ENCODE data around the gene OR1J1. TPM values are rescaled to one million over a fixed set of nuclear protein-coding genes. Genes with fewer than 3 reads are reported as not detected.

Gene OR1J1, protein sequence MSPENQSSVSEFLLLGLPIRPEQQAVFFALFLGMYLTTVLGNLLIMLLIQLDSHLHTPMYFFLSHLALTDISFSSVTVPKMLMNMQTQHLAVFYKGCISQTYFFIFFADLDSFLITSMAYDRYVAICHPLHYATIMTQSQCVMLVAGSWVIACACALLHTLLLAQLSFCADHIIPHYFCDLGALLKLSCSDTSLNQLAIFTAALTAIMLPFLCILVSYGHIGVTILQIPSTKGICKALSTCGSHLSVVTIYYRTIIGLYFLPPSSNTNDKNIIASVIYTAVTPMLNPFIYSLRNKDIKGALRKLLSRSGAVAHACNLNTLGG
- total RNA-seq: not detected in 2 replicates

GRCh38 chr9:122477826-122478225, at the start of gene OR1J1:
Gene OR1J1, minus strand, starts transcription at chr9:122477926. Its CDS starts 0 bp downstream, at chr9:122477926.

GRCh38 chr9:122527193-122527592, 49.5 kb upstream of the OR1J1 start, which contains the start of gene OR1N1:
Gene OR1N1, minus strand, starts transcription at chr9:122527293. Its CDS starts 0 bp downstream, at chr9:122527293.

DNA sequence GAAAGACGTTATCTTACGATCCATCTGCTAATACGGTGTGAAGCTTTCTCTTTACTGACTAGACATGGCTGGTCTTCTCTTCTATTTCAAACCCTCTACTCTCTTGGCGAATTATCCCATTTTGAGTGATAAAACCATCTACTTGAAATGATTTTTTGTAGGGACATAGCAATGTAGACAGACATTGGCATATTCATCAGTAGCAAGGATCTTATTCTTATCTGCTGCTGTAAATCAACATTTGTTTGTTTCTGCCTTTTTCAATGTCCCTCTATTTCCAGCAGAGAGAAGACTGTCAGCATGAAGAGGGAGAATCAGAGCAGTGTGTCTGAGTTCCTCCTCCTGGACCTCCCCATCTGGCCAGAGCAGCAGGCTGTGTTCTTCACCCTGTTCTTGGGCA, 41.1 kb upstream of the OR1J1 start, which contains the start of gene OR1J4:
Gene OR1J4 (plus strand): TSS at position 301 of the 400 bp plus-strand sequence. CDS start 0 bp downstream, at position 301.

DNA sequence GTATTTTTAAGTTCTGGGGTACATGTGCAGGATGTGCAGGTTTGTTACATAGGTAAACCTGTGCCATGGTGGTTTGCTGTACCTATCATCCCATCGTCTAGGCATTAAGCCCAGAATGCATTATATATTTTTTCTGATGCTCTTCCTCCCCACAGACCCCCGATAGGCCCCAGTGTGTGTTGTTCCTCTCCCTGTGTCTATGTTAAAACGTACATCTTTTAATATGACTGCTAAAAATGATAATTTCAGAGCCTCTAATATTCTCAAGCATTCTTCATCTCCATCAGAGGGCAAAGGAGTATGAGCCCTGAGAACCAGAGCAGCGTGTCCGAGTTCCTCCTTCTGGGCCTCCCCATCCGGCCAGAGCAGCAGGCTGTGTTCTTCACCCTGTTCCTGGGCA, 32.8 kb upstream of the OR1J1 start, which contains the start of gene OR1J2:
Gene OR1J2 (plus strand): TSS at position 301 of the 400 bp plus-strand sequence. CDS start 0 bp downstream, at position 301.

Other genes with a start within 250 kb of the OR1J1 start
- gene LHX6, start 249.0 kb downstream of the OR1J1 start, total RNA-seq: 0.42 TPM in 1 of 2 replicates, not detected in the other
- 5.5 and 11.4 TPM in 2 replicates for gene RBM18, start 213.1 kb downstream of the OR1J1 start, total RNA-seq
- gene MRRF, start 213.0 kb downstream of the OR1J1 start, total RNA-seq: 37.6 and 48.5 TPM in 2 replicates
- 4.2 and 4.7 TPM in 2 replicates for gene PTGS1, start 106.9 kb downstream of the OR1J1 start, total RNA-seq
- not detected in 2 replicates for gene OR1J2, start 32.9 kb upstream of the OR1J1 start, total RNA-seq
- not detected in 2 replicates for gene OR1J4, start 41.2 kb upstream of the OR1J1 start, total RNA-seq
- not detected in 2 replicates for gene OR1N1, start 49.4 kb upstream of the OR1J1 start, total RNA-seq
- gene OR1N2, start 75.2 kb upstream of the OR1J1 start, total RNA-seq: not detected in 2 replicates
- gene OR1L8, start 105.5 kb upstream of the OR1J1 start, total RNA-seq: not detected in 2 replicates
- not detected in 2 replicates for gene OR1Q1, start 136.8 kb upstream of the OR1J1 start, total RNA-seq
- not detected in 2 replicates for gene OR1B1, start 179.7 kb upstream of the OR1J1 start, total RNA-seq
- gene OR1L1, start 183.8 kb upstream of the OR1J1 start, total RNA-seq: not detected in 2 replicates
- not detected in 2 replicates for gene OR1L3, start 197.2 kb upstream of the OR1J1 start, total RNA-seq
- not detected in 2 replicates for gene OR1L4, start 246.1 kb upstream of the OR1J1 start, total RNA-seq

Data from airway epithelial cell (primary cell).